Epidermal melanocyte (primary cell): ENCODE results near the gene HPSE2.
"Not testable (repeated sequence)": the region's sequence is repeated elsewhere in the genome, so short reads cannot be mapped to it uniquely, and the experiment has no call there.

Experiments used
- DNase-seq: peaks from one replicate; pipeline ENCODE4 v3.0.0; 2011; ENCODE audit warnings: low spot score; ENCODE audit not compliant: insufficient read length

HPSE2 gene

DNA sequence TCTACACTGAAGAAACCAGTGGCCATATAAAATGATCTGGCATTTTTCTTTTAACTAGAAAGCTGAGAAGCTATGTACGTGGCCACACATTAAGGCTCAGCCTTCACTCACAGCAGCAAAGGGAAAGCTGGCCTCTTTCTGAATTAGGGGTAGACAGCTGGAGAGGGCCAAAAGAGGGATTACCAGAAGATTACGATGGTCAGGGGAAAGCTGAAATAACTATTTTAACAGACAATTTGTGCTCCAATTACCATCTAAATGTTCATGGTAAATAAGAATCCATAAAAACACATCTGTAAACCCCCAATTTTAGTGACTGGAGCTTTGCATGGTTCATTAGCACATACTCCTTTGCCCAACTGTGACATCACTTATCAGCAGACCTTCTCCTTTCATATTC lies 314.3 kb downstream of the HPSE2 start:
- DNase-seq, result no peak

- no peak for DNase-seq
These were observed 314.8 kb downstream of the HPSE2 start for GRCh38 chr10:98920807-98921206.

DNA sequence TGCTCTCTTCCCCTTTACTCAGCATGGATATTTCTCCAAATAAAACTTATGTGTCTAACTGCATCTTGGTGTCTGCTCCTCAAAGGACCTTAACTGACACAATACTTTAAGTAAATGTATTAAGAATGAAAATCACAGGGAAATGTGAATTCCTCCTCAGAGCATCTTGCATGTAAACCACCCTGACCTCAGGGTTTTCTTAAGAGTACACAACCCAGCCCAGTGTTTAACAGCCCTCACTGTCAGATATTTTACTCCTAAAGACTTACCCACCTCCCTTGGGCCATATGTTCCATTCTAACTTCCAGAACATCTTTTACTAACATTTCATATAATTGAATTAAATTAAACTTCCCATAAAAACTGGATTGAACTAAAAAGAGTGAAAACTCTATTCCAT lies 315.3 kb downstream of the HPSE2 start:
- DNase-seq, result no peak

DNA sequence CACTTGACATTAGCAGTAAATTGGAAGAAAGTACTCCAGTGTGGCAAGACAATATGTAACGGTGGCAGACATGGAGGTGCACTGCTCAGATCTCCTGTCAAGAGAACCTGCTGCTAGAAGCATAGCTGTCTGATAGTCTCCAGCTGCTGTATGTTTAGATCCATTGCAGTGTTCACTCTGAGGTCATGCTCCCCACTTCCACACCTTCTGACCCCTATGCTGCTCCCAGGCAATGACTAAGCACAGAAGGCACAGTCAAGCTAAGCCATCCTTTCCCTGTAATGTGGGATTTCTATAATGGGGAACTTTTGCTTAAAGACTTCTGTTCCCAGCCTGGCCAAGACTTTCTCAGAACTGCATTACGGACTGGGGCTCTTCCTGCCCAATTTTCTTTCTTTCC lies 315.8 kb downstream of the HPSE2 start:
- DNase-seq, result no peak

GRCh38 chr10:98917828-98918227 lies 317.8 kb downstream of the HPSE2 start:
- DNase-seq, result no peak

DNA sequence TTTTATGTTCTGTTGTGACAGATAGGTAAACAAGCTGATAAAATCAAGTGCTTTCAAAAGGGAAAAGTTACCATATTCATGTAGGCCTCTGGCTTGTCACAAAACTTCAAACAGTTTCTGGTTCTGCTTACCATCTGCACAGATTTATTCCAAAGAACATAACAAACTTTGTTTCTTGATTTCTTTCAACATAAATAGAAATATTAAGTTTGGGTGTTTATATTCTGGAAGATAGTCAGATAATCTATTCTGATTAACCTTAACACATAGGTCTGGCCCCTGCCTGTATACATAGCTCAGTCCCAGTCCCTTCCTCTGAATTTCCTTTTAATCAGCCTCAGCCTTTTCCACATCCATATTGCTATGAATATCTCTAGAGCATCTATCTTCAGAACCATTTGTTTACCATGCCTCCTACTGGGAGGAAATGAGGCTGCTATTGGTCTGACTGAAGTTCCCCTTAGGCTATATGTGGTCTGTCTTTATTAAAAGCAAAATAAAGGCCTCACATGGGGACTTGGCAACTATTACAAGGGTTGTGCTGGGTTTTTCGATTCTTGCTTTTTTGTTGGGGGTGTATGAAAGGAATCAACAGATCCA lies 319.0 kb downstream of the HPSE2 start:
- peak; percentile 51 for DNase-seq

DNA sequence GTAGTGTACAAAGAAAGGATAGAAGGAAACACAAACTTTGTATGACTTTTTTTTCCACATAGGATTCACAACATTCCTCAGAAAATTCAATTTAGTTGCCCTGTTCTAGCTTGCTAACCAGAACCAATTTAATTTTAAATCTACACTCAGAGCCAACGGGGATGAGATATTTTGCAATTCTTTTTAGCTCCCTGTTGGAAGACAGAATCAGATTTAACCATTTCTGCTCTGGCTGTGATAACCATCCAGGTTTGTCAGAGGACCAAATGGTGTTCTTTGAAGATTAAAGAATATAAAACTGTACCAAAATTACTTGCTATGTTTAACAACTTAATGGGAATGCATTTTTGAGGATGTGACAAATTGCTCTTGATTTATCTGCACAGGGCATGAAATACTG lies 319.7 kb downstream of the HPSE2 start:
- DNase-seq, result no peak

DNA sequence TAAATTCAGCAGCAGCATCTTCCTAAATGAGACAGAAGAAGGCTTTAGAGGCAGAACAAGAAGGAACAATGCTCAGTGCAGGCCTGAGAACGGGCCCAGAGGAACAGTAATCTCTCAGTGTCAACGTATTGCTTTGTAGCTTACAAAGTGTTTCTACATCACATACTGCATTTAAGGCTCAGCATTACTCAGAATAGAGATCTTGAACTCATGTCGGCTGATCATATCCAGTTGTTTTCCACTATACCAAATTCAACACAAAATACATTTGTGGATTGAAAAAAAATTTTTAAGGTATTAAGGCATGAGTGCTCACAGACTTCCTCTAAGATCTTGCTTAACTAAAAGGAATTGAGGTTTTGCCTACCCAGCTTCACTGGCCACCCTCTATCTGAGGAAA lies 325.1 kb downstream of the HPSE2 start:
- no peak for DNase-seq

DNA sequence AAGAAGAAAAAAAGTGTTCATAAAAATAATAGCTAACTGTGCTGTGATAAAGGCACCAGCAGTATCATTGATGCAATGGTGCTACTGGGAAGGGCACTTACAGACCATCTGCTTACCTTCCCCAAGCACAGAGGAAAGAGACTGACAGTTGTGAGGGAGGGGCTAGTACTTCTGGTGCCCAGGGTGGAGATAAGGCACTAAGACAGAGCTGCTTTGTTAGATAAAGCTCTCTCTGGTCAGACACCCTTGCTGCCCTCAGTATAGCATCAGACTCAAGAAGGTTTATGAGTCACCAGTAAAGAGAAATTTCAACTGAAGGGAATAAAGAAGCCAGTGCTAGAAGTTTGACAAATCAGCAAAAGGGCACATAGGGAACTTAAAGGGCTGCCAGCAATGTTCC lies 325.6 kb downstream of the HPSE2 start:
- no peak for DNase-seq

DNA sequence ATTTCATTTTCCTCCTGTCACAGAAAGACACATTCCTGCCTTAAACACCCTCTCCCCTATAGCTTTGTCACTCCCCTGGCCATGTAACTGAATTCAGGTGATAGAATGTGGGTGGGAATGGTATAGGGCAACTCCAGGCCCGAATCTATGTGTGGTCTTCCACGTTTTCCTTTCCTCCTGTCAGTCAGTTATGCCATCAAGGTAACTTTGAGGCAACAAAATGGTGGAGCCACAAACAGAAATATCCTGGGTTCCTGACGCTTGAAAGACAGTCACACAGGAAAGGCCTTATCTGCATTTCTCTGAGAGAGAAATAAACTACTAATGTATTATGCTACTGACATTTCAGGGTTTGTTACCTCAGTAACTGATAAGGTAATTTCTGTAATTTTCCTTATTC lies 326.8 kb downstream of the HPSE2 start:
- DNase-seq, result no peak

- not testable (repeated sequence) for DNase-seq
These were observed 327.4 kb downstream of the HPSE2 start for GRCh38 chr10:98908247-98908646.

DNA sequence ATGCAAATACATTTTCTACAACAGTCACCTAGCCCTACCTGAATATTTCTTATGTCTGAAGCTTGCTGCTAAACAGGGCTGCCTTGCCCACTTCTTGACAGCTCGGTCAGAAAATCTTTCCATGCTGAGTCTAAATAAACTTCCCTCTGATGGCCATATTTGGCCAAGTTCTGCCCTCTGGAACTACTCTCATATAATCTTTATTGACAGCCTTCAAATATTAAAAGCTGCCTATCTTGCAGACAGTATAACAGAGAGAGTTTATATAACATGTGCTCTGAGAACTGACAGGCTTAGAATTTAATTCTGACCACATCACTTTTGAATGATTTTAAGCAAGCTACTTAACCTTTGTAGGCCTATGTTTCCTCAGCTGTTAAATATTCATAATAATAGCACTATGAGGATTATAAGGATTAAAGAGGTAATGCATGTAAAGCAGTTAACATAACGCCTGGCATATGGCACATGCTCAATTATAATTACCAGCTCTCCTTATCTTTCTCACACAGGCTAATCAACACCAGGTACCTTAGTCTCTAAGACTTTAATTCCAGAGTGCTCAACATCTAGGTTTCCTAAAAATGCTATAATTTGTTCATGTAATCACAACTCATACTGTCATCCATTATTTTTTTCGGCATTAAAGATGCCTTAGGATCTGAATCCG lies 334.1 kb downstream of the HPSE2 start:
- no peak for DNase-seq

DNA sequence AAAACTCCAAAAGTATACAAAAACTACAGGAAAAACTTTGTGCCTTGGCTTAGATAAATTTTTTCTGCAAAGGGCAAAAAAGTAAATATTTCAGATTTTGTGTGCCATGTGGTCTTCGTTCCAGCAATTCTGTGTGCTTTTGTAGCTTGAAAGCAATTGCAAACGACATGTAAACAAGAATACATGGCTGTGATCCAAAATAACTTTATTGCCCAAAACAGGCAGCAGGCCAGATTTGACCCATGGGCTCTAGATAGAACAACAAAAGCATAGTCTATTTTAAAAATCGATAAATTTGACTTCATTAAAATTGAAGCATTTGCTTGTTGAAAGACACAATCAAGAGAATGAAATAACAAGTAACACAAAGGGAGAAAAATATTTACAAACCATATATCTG lies 336.6 kb downstream of the HPSE2 start:
- no peak for DNase-seq

DNA sequence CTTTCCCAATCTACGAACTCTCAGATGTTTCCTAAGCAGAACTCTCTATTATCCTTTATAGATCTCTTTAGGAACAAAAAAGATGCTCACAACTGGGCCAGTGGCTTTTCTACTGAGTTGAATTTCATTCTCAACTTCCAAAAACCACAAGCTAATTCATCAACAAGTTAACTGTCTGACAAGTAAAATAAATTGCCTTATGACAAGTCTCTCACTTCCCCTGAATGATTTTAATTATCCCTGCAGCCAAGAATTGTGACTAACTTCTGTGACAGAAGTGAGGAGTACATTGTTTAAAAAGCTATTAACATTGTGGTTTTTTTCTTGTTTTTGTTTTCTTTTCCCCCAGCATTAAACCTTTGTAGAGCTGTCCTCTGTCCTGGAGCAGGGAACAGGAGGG lies 343.1 kb downstream of the HPSE2 start:
- DNase-seq, result no peak

- DNase-seq, result no peak
These were observed 349.0 kb downstream of the HPSE2 start for GRCh38 chr10:98886686-98887085.

- no peak for DNase-seq
These were observed 350.3 kb downstream of the HPSE2 start for GRCh38 chr10:98885378-98885777.

GRCh38 chr10:98881789-98882188 lies 353.9 kb downstream of the HPSE2 start:
- DNase-seq, result no peak

- no peak for DNase-seq
These were observed 354.7 kb downstream of the HPSE2 start for GRCh38 chr10:98880971-98881370.

DNA sequence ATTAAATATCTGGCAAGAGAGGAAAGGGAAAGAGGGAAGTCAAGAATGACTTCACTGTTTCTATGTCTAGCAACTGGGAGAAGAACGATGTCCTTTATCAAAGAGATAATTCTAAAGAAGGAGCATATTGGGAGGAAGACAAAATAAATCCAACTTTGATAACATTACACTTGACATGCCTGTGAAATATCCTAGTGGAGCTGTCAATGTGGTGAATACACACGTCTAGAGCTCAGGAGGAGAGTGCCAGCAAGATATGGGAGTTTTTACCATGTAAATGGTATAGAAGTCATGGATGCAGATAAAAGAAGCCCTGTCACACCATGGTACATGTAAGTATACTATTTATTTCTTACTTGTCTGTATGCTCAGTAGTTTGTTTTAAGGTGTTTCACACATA lies 356.7 kb downstream of the HPSE2 start:
- DNase-seq, result no peak

DNA sequence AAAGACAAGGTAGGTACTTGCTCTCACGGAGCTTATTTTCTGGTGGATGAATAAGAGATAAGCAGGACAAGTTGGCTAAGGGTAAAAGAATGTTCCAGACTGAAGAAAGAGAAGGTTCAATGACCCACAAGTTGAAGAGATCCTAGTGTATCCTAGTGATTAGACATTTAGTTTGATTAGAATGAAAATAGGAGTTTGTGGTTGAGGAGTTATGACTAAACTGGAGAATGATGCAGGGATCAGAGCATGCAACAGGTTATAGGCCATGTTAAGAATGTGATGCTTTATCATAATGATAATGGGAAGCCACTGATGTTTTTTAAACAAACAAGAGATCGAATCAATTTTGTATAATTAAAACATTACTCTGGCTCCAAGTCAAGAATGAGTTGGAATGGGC lies 357.2 kb downstream of the HPSE2 start:
- DNase-seq, result no peak

GRCh38 chr10:98861962-98862361 lies 373.7 kb downstream of the HPSE2 start:
- no peak for DNase-seq

- no peak for DNase-seq
These were observed 377.1 kb downstream of the HPSE2 start for GRCh38 chr10:98858525-98858924.

GRCh38 chr10:98855403-98856189 lies 380.1 kb downstream of the HPSE2 start:
- no peak for DNase-seq
